HG02981 (cell line): ENCODE results near the gene HSPB1.
"Not testable (repeated sequence)": the region's sequence is repeated elsewhere in the genome, so short reads cannot be mapped to it uniquely, and the experiment has no call there.

Experiments
- ATAC-seq: cut with Tn5 transposase; IDR thresholded peaks from one replicate; pipeline ENCODE4 v1.9.1; 2021; ENCODE audit warnings: mild to moderate bottlenecking, moderate library complexity; ENCODE audit not compliant: unreplicated experiment

The HSPB1 gene

GRCh38 chr7:76330261-76330660 is 27.8 kb downstream of the HSPB1 start:
- ATAC-seq = no peak

GRCh38 chr7:76330673-76331072 is 28.2 kb downstream of the HSPB1 start:
- ATAC-seq = no peak

DNA sequence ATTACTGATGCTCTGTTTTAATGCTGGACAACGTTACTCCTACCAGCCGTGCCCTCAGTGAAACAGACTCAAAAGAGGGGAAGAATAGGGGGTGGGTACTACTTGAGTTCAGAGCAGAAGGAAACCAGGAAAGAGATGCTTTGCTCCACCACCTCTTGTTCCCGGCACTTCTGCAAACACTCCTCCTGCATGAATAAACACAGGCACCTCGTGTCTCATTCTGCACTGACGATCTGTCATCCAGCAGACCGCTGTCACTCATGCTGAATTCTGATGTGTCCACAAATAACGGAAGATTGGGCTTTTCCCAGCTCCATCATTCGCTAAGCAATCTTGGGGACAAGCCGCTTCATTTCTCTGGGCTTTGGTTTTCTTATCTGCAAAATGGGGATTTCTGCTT is 29.6 kb downstream of the HSPB1 start:
- ATAC-seq = no peak

DNA sequence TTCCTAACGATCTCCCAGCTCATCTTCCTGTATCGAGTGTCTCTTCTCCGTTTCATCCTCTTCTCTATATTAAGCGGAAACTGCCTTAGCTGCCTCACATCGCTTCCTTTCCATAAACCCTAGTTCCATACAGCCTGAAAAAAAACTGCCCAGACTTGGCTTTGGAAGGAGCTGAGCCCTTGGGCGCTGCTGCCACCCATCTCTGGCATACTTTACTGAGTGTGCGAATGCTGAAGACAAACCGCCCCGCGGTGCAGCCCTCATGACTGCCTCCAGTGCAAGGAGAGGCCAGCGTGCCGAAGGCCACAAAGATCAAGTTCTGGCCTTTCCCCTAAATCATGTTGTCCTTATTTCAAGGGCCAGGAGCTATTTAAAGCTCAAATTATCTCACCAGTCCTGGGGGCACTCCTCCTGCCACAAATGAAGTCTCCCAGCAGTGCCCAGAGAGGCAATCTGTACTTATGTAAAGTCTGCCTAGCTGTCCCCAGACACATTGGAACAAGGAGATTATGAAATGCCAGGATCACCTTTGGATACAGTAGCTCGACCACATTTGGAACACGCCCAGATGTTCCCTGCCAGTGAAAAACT is 31.1 kb downstream of the HSPB1 start:
- no peak for ATAC-seq

- ATAC-seq = no peak
These were observed 32.0 kb downstream of the HSPB1 start for GRCh38 chr7:76334320-76334967.

DNA sequence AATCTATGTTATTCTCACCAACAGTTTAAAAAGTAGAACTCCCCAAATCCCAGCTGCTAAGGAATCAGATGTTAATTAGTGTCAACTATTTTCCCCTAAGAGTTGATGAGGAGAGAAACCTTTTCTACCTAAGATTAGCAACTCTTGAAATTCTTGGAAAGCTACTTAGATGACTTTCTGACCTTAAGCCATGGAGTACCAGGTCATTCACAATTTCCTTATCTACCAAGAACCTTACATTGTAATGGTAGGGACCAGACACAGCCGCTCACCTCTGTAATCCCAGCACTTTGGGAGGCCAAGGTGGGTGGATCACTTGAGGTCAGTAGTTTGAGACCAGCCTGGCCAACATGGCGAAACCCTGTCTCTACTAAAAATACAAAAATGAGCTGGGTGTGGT is 32.9 kb downstream of the HSPB1 start:
- ATAC-seq = not testable (repeated sequence)

- no peak for ATAC-seq
These were observed 33.6 kb downstream of the HSPB1 start for GRCh38 chr7:76336094-76336493.

DNA sequence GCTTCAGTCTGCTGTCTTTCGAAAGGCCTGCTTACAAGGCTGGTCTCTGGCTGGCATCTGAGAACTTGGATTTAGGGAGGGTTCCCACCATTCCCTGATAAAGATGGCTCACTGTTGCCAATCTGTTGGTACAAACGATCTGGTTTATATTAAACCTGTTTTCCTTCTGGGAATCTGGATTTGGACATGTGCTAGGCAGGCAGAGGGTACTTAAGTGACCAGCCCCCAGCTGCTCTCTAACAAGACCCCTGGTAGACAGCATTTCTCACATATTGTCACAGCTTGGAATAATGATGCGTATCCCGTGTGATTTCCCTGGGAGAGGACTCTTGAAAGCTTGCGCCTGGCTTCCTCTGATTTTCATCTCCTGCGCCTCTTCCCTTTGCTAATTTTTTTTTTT is 34.7 kb downstream of the HSPB1 start:
- no peak for ATAC-seq

DNA sequence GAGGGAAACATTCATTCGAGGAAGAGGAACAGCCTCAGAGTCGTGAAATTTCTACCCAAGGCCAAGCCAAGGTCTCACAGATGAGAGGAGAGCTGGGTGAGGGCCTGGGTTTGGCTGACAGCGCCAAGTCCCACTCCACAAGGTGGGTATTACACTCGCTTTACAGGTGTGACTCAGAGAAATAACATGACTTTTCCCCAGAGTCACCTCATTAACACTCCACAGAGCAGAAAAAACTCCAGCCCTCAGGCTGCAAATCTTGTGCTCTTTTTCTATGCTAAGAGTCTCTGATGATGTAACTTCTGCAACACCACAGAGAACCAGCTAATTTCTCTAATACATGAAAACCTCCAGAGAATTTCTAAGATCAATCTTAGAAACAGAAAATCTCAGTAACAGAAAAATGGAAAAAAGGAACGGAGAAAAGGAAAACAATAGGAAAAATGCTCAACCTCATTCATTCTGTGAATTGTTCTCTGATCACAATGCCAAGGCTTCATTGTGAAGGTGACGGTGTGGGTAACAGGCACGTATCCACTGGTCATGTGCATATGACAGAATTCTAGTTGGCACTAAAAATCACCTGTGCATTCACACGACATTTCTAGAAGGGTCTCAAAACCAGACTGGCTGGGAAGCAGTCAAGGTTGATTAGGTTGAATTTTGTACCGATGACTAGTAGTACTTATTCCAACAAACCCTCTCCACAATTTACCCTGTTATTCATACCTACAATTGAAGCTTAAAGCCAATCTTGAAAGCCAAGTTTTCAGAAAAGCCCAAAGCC is 36.0 kb downstream of the HSPB1 start:
- no peak for ATAC-seq

- no peak for ATAC-seq
These were observed 38.2 kb downstream of the HSPB1 start for GRCh38 chr7:76340617-76341131.

DNA sequence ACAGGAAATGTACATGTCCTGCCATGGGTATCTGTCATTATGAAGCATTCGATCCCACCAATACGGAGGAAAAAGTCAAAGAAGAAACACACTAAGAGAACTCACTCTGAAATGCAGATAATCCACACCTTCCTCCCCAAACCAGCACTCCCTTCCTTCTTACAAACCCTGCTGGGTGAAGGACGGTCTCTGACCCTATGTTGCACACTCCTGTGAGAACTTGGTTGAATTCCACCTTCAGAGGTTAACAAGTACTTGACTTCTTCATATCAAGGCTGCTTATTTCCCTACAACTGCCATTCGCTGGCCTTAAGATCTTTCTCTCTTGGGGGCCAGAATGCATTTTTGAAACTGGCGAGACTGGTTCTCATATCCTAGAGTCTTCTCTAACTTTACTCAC is 39.7 kb downstream of the HSPB1 start:
- no peak for ATAC-seq

GRCh38 chr7:76343294-76343930 is 40.9 kb downstream of the HSPB1 start:
- ATAC-seq = no peak

DNA sequence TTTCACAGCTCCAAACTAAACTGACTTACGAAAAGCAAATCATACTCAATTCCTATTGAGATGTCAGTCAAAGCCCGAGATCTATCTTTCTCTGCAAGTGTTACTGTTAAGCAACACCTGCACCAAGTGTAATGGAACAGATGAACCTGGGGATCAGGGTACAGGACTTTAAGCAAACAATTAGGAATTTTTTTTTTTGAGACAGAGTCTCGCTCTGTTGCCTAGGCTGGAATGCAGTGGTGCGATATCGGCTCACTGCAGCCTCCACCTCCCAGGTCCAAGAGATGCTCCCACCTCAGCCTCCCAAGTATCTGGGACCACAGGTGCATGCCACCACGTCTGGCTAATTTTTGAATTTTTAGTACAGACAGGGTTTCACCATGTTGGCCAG is 41.5 kb downstream of the HSPB1 start:
- no peak for ATAC-seq

DNA sequence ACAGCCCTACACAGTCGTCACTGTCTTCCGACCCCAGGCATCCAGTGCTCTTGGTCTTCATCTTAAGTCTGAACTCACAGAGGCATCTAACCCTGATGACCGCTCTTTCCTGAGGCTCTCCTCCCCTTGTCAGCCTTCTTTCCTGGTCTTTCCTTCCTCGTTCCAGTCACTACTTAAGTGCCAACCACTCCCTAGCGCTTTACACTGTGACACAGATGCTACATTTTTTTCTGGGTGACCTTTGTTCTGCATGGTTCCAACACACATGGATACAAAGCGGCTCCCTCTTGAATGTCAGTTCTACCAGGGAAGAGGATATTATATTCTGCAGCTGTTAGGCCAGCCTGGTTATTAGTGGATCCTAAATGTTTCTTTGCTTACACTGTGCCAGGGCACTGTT is 43.6 kb downstream of the HSPB1 start:
- ATAC-seq = no peak

GRCh38 chr7:76346778-76347177 is 44.3 kb downstream of the HSPB1 start:
- ATAC-seq = no peak

- no peak for ATAC-seq
These were observed 45.2 kb downstream of the HSPB1 start for GRCh38 chr7:76347710-76348109.

DNA sequence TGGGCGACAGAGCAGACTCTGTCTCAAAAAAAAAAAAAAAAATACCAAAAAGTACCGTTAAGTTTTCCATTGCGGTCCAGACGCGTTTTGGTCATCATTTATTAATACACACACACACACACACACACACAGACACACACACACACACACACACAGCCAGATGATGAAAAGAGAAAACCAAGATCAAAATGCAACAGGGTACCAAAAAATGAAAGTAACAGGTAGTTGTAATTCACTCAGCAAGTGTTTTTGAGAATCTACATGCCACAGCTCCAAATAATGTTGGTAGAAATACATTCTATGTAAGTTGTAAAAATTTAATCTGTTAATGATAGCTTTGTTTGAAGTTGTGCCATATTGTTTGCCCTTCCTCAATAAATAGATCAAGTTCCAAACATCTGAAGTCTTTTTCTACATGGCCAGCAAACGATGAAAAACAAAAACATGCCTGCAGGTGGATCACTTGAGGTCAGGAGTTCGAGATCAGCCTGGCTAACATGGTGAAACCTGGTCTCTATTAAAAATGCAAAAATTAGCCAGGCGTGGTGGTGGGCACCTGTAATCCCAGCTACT is 46.9 kb downstream of the HSPB1 start:
- no peak for ATAC-seq

DNA sequence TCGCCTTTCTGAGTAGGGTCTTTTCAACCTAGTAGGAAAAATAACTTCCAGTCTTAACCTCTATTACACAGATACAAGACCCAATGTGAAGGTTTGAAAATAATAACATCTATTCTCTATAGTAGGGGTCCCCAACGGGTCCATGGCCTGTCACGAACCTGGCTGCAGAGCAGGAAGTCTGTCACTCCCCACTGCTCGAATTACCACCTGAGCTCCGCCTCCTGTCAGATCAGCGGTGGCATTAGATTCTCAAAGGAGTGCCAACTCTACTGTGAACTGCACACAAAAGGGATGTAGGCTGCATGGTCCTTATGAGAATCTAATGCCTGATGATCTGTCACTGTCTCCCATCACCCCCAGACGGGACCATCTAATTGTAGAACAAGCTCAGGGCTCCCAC is 48.9 kb downstream of the HSPB1 start:
- no peak for ATAC-seq

- ATAC-seq = no peak
These were observed 49.7 kb downstream of the HSPB1 start for GRCh38 chr7:76352193-76352592.

DNA sequence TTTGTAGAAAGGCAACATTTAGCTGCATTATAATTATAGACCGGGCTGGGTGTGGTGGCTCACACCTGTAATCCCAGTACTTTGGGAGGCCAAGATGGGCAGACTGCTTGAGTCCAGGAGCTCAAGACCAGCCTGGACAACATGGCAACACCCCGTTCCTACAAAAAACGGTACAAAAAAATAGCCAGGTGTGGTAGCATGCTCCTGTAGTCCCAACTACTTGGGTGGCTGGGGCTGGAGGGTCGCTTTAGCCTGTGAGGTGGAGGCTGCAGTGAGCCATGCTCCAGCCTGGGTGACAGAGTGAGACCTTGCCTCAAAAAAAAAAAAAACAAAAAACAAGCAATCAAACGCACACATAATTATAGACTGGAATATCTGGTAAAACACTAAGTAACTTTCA is 51.3 kb downstream of the HSPB1 start:
- no peak for ATAC-seq
